HepG2 (cell line): Measurements from ENCODE around the gene DRC3. TPM values are rescaled to one million over a fixed set of nuclear protein-coding genes. Genes with fewer than 3 reads are reported as not detected.
A peak's percentile ranks its signal among the peaks of the same experiment; 100 is the strongest.

ENCODE experiments used
- AHR ChIP-seq: IDR thresholded peaks from 2 replicates; pipeline ENCODE4 v1.6.1; 2018; ENCODE audit warnings: missing genetic modification reagents, missing compliant biosample characterization
- FOXM1 ChIP-seq: sonication (generic); formaldehyde crosslinking; IDR thresholded peaks from 2 replicates; pipeline ENCODE4 v1.5.0; 2020; ENCODE audit warnings: missing genetic modification reagents
- GATA4 ChIP-seq: sonication (generic); IDR thresholded peaks from 2 replicates; pipeline ENCODE4 v1.6.1; 2016; ENCODE audit warnings: antibody characterized with exemption, low read depth, borderline replicate concordance
- HNF4G ChIP-seq, 2 experiments: sonication (generic) in 1 of 2; formaldehyde crosslinking in 1 of 2; IDR thresholded peaks; 2 replicates each; pipeline versions ENCODE4 v1.4.0 to v1.6.1; 2011 to 2020; ENCODE audit warnings: borderline replicate concordance in 2 of 2, low read depth in 2 of 2, mild to moderate bottlenecking in 2 of 2, low read length in 1 of 2, missing genetic modification reagents in 1 of 2, moderate library complexity in 1 of 2
- IRX3 ChIP-seq: sonication (generic); formaldehyde crosslinking; IDR thresholded peaks from 2 replicates; pipeline ENCODE4 v1.8.1; 2023; ENCODE audit warnings: mild to moderate bottlenecking, low read depth, missing genetic modification reagents, borderline replicate concordance
- KAT8 ChIP-seq: IDR thresholded peaks from 2 replicates; pipeline ENCODE4 v1.6.1; 2016; ENCODE audit warnings: missing genetic modification reagents, missing compliant biosample characterization
- MEIS2 ChIP-seq: sonication (generic); formaldehyde crosslinking; IDR thresholded peaks from 2 replicates; pipeline ENCODE4 v1.9.0; 2021; ENCODE audit warnings: mild to moderate bottlenecking, missing genetic modification reagents
- NAIF1 ChIP-seq: sonication (generic); formaldehyde crosslinking; IDR thresholded peaks from 2 replicates; pipeline ENCODE4 v1.5.0; 2020; ENCODE audit warnings: mild to moderate bottlenecking, missing genetic modification reagents, borderline replicate concordance
- SIN3A ChIP-seq: IDR thresholded peaks from 2 replicates; pipeline ENCODE4 v1.6.1; 2011; ENCODE audit warnings: low read depth, mild to moderate bottlenecking, control low read depth, low read length, borderline replicate concordance
- SNRNP70 ChIP-seq: fragments of 200-400 bp; formaldehyde crosslinking; IDR thresholded peaks from 2 replicates; pipeline ENCODE4 v1.6.1; 2017; ENCODE audit warnings: mild to moderate bottlenecking, low read depth, low read length, moderate library complexity
- ZNF234 ChIP-seq: sonication (generic); formaldehyde crosslinking; conservative IDR thresholded peaks from 2 replicates; pipeline ENCODE4 v1.5.1; 2020; ENCODE audit warnings: mild to moderate bottlenecking, missing genetic modification reagents
- ZNF274 ChIP-seq: sonication (generic); formaldehyde crosslinking; IDR thresholded peaks from 2 replicates; pipeline ENCODE4 v1.5.1; 2020; ENCODE audit warnings: mild to moderate bottlenecking, missing genetic modification reagents
- ZNF34 ChIP-seq: sonication (generic); formaldehyde crosslinking; IDR thresholded peaks from 2 replicates; pipeline ENCODE4 v1.4.0; 2020; ENCODE audit warnings: mild to moderate bottlenecking, missing genetic modification reagents, borderline replicate concordance
- ZNF510 ChIP-seq: sonication (generic); formaldehyde crosslinking; IDR thresholded peaks from 2 replicates; pipeline ENCODE4 v1.4.0; 2020; ENCODE audit warnings: low read depth, mild to moderate bottlenecking, missing genetic modification reagents
- ZNF557 ChIP-seq: sonication (generic); formaldehyde crosslinking; IDR thresholded peaks from 2 replicates; pipeline ENCODE4 v1.4.0; 2020; ENCODE audit warnings: missing genetic modification reagents
- ZNF616 ChIP-seq: sonication (generic); formaldehyde crosslinking; IDR thresholded peaks from 2 replicates; pipeline ENCODE4 v1.5.0; 2020; ENCODE audit warnings: low read depth, mild to moderate bottlenecking, missing genetic modification reagents
- ZNF782 ChIP-seq: sonication (generic); formaldehyde crosslinking; IDR thresholded peaks from 2 replicates; pipeline ENCODE4 v1.4.0; 2020; ENCODE audit warnings: missing genetic modification reagents, mild to moderate bottlenecking, borderline replicate concordance
- polyA plus RNA-seq, 8 experiments: library from polyadenylated mRNA; depleted of rRNA in 3 of 8; stranded (reverse) in 7 of 8; unstranded in 1 of 8; fragments of >200 nt; fragmentation: Illumina TruSeq in 4 of 8; extraction: Trizol in 4 of 8; gene quantifications; 2 replicates each; pipeline versions ENCODE4 v1.2.1 to v1.2.3, GENCODE V29; 2011 to 2016; ENCODE audit warnings: low read depth in 4 of 8, missing spikeins in 1 of 8, mixed read lengths in 1 of 8; ENCODE audit not compliant: insufficient read depth in 1 of 8
- total RNA-seq, 5 experiments: library from RNA; depleted of rRNA; stranded (reverse); fragments of >200 nt; fragmentation: Illumina TruSeq; extraction: Trizol; gene quantifications; 2 replicates each; pipeline ENCODE4 v1.2.3, GENCODE V29; 2016; ENCODE audit warnings: low read depth in 1 of 5
- TF ChIP-seq, protein P1 (sequence below): sonication (generic); formaldehyde crosslinking; IDR thresholded peaks from 2 replicates; pipeline ENCODE4 v1.5.0; 2020; ENCODE audit warnings: mild to moderate bottlenecking, missing genetic modification reagents
- TF ChIP-seq, protein P2 (sequence below): IDR thresholded peaks from 2 replicates; pipeline ENCODE4 v1.6.1; 2016
- TF ChIP-seq, protein P3 (sequence below): IDR thresholded peaks from 2 replicates; pipeline ENCODE4 v1.6.1; 2016; ENCODE audit warnings: mild to moderate bottlenecking
- TF ChIP-seq, protein P4 (sequence below): sonication (generic); formaldehyde crosslinking; conservative IDR thresholded peaks from 2 replicates; pipeline ENCODE4 v1.4.0; 2020; ENCODE audit warnings: missing genetic modification reagents
- TF ChIP-seq, protein P5 (sequence below): sonication (generic); formaldehyde crosslinking; IDR thresholded peaks from 2 replicates; pipeline ENCODE4 v1.5.0; 2020; ENCODE audit warnings: missing genetic modification reagents

The DRC3 gene
- total and polyA plus RNA-seq, 2 of the 13 experiments (the other 11 are each of a cell fraction or from before 2014, with no cell fraction given) = 0.53 to 0.87 TPM

DNA sequence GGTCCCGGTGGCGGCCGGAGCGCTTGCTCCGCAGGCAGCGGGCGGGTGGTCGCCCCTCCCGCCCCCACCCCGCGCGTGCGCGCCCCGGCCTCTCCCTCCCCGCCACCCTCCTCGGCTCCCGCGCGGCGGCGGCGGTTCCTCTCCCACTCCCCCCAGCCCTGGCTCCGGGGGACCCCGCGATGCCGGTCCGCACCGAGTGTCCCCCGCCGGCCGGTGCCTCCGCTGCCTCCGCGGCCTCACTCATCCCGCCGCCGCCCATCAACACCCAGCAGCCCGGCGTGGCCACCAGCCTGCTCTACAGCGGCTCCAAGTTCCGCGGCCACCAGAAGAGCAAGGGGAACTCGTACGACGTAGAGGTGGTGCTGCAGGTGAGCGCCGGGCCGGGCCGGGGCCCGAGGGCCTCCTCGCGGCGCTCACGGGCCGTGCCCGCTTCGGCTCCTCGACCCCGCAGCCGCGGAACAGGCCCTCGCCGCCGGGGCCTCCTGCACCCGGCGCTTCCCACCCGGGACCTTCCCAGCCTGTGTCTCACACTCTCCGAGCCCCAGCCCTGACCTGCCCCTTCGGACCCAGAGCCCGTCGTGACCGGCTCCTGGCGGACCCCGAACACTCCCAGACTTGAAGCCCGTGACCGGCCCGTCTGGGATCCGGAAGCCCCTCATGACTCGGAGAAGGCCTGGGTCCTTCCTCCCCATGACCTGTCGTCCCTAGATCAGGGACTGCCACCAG, 67.0 kb downstream of the DRC3 start (continued):
- TF ChIP-seq, protein P1, sequence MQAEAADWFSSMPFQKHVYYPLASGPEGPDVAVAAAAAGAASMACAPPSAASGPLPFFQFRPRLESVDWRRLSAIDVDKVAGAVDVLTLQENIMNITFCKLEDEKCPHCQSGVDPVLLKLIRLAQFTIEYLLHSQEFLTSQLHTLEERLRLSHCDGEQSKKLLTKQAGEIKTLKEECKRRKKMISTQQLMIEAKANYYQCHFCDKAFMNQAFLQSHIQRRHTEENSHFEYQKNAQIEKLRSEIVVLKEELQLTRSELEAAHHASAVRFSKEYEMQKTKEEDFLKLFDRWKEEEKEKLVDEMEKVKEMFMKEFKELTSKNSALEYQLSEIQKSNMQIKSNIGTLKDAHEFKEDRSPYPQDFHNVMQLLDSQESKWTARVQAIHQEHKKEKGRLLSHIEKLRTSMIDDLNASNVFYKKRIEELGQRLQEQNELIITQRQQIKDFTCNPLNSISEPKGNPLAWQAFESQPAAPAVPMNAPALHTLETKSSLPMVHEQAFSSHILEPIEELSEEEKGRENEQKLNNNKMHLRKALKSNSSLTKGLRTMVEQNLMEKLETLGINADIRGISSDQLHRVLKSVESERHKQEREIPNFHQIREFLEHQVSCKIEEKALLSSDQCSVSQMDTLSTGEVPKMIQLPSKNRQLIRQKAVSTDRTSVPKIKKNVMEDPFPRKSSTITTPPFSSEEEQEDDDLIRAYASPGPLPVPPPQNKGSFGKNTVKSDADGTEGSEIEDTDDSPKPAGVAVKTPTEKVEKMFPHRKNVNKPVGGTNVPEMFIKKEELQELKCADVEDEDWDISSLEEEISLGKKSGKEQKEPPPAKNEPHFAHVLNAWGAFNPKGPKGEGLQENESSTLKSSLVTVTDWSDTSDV (CRISPR knock-in tag) = no peak
- 0 out of 2 replicates have a peak, but pooled peaks have one; percentile 55 for TF ChIP-seq ZNF234 (CRISPR knock-in tag)
- no peak for TF ChIP-seq GATA4
- TF ChIP-seq, protein P2, sequence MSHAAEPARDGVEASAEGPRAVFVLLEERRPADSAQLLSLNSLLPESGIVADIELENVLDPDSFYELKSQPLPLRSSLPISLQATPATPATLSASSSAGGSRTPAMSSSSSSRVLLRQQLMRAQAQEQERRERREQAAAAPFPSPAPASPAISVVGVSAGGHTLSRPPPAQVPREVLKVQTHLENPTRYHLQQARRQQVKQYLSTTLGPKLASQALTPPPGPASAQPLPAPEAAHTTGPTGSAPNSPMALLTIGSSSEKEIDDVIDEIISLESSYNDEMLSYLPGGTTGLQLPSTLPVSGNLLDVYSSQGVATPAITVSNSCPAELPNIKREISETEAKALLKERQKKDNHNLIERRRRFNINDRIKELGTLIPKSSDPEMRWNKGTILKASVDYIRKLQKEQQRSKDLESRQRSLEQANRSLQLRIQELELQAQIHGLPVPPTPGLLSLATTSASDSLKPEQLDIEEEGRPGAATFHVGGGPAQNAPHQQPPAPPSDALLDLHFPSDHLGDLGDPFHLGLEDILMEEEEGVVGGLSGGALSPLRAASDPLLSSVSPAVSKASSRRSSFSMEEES (CRISPR knock-in tag) = no peak
- peak; percentile 39; the same call in 1 of the 2 replicates for TF ChIP-seq MEIS2
- TF ChIP-seq ZNF616 (CRISPR knock-in tag) = 0 out of 2 replicates have a peak, but pooled peaks have one; percentile 71
- TF ChIP-seq NAIF1 (CRISPR knock-in tag) = no peak
- no peak for TF ChIP-seq ZNF34
- TF ChIP-seq, protein P3, sequence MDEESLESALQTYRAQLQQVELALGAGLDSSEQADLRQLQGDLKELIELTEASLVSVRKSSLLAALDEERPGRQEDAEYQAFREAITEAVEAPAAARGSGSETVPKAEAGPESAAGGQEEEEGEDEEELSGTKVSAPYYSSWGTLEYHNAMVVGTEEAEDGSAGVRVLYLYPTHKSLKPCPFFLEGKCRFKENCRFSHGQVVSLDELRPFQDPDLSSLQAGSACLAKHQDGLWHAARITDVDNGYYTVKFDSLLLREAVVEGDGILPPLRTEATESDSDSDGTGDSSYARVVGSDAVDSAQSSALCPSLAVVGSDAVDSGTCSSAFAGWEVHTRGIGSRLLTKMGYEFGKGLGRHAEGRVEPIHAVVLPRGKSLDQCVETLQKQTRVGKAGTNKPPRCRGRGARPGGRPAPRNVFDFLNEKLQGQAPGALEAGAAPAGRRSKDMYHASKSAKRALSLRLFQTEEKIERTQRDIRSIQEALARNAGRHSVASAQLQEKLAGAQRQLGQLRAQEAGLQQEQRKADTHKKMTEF = no peak
- TF ChIP-seq, protein P4, sequence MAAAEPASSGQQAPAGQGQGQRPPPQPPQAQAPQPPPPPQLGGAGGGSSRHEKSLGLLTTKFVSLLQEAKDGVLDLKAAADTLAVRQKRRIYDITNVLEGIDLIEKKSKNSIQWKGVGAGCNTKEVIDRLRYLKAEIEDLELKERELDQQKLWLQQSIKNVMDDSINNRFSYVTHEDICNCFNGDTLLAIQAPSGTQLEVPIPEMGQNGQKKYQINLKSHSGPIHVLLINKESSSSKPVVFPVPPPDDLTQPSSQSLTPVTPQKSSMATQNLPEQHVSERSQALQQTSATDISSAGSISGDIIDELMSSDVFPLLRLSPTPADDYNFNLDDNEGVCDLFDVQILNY (CRISPR knock-in tag) = no peak
- peak; percentile 10; the same call in 1 of the 2 replicates for TF ChIP-seq SIN3A
- no peak for TF ChIP-seq SNRNP70
- TF ChIP-seq ZNF782 (CRISPR knock-in tag) = no peak
- TF ChIP-seq ZNF557 = no peak
- no peak for TF ChIP-seq KAT8
- TF ChIP-seq IRX3 (CRISPR knock-in tag) = no peak
- TF ChIP-seq FOXM1 (CRISPR knock-in tag) = no peak
- TF ChIP-seq ZNF274 (CRISPR knock-in tag) = no peak; the same call in 1 of the 2 replicates
- no peak for TF ChIP-seq ZNF510 (CRISPR knock-in tag)
- TF ChIP-seq HNF4G (IDR thresholded peaks at IDR 0.05; ENCODE audit: borderline replicate concordance, low read depth, low read length) = no peak
- no peak for TF ChIP-seq HNF4G (CRISPR knock-in tag; IDR thresholded peaks at IDR 0.05; ENCODE audit: borderline replicate concordance, low read depth)
- no peak for TF ChIP-seq AHR (CRISPR knock-in tag)
- TF ChIP-seq, protein P5, sequence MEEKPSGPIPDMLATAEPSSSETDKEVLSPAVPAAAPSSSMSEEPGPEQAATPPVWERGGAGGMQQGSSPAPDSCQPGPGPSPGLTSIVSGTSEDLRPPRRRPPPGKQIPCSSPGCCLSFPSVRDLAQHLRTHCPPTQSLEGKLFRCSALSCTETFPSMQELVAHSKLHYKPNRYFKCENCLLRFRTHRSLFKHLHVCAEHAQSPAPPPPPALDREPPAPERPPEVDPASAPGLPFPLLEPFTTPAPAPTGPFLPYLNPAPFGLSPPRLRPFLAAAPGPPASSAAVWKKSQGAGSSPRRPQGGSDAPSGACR = peak; percentile 33; the same call in 1 of the 2 replicates
